ENCODE measurements around the gene ARCN1. TPM values are rescaled to one million over a fixed set of nuclear protein-coding genes. Genes with fewer than 3 reads are reported as not detected.
A peak's percentile ranks its signal among the peaks of the same experiment; 100 is the strongest.

ARCN1 gene
- total RNA-seq, 5 donors from 2014 or later (not counting 1 experiment from before 2014, with no cell fraction given) = 80.6 to 117 (median 111) TPM

GRCh38 chr11:118618115-118618990 lies 46.1 kb downstream of the ARCN1 start:
- CTCF ChIA-PET = no interaction called here
- peaks cover 5 to 13% (median 5%) of the 10 kb centered on the region in 3 donors for H3K4me1 Mint-ChIP-seq
- H3K36me3 Mint-ChIP-seq = peaks cover 5% of the 10 kb centered on the region
- H3K4me3 Mint-ChIP-seq = no peak overlapping the region
- Histone ChIP-seq H3K27me3 (replicated peaks in 1 of 2; ENCODE audit: control insufficient read depth in 2 of 2, extremely low read depth in 1 of 2, insufficient read depth in 2 of 2, low read length in 1 of 2) (peaks cover 0 to 46% of the 10 kb centered on the region in 2 experiments), H3K4me1 (ENCODE audit: control insufficient read depth in 1 of 2, extremely low read depth in 1 of 2, insufficient read depth in 2 of 2, low read length in 2 of 2) (peaks cover 0 to 15% of the 10 kb centered on the region in 2 experiments), H3K27ac (ENCODE audit: low read length) (no peak overlapping the region), H3K9me3 (no peaks in the 10 kb centered on the region), H3K36me3 (ENCODE audit: control insufficient read depth in 2 of 2, extremely low read depth in 1 of 2, insufficient read depth in 1 of 2, low read length in 1 of 2) (no peaks in the 10 kb centered on the region), H3K4me3 (ENCODE audit: control insufficient read depth in 1 of 2, extremely low read depth in 1 of 2, low read length in 1 of 2) (no peak overlapping the region)
- DNase-seq (no peak), ATAC-seq (replicated peaks in 1 of 4) (no peak)
- no peaks in the 10 kb centered on the region for H3K9me3 Mint-ChIP-seq
- POLR2A ChIA-PET = no interaction called here
- no peak overlapping the region for H3K27ac Mint-ChIP-seq
- WGBS (ENCODE audit: insufficient coverage) = 98% methylated on average over 6 of the region's 11 CpGs
- H3K27me3 Mint-ChIP-seq = peaks cover 12 to 28% of the 10 kb centered on the region in 2 donors

DNA sequence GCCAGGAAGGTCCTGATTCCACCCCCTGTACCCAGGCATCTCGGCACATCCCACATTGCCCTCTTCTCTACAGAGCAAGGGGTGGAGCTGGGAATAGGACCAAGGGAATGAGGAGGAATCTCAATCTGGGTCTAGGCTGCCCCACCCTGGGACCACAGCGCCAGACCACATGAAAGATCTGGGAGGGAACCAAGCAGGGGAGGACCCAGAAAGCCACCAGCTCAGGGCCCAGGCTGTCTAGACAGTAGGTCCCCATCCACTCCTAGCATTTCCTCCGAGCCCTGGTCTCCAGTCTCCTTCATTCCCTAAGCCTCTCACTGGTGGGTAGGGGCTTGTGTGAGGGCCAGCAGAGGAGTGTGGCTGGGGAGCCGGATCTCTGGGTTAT lies 46.8 kb downstream of the ARCN1 start:
- H3K9me3 ChIP-seq = no peaks in the 10 kb centered on the region
- H3K4me3 ChIP-seq (ENCODE audit: control insufficient read depth in 1 of 2, extremely low read depth in 1 of 2, low read length in 1 of 2) = no peak overlapping the region
- H3K36me3 ChIP-seq (ENCODE audit: control insufficient read depth in 2 of 2, extremely low read depth in 1 of 2, insufficient read depth in 1 of 2, low read length in 1 of 2) = no peaks in the 10 kb centered on the region
- Mint-ChIP-seq H3K4me1 (peaks cover 5 to 13% (median 5%) of the 10 kb centered on the region in 3 donors), H3K9me3 (no peaks in the 10 kb centered on the region), H3K36me3 (peaks cover 5% of the 10 kb centered on the region), H3K4me3 (no peak overlapping the region), H3K27me3 (peaks cover 12 to 23% of the 10 kb centered on the region in 2 donors), H3K27ac (no peak overlapping the region)
- no peak overlapping the region for H3K27ac ChIP-seq (ENCODE audit: low read length)
- H3K4me1 ChIP-seq (ENCODE audit: control insufficient read depth in 1 of 2, extremely low read depth in 1 of 2, insufficient read depth in 2 of 2, low read length in 2 of 2) = peaks cover 0 to 15% of the 10 kb centered on the region in 2 experiments
- ChIA-PET POLR2A (no interaction called here), CTCF (no interaction called here)
- H3K27me3 ChIP-seq (replicated peaks in 1 of 2; ENCODE audit: control insufficient read depth in 2 of 2, extremely low read depth in 1 of 2, insufficient read depth in 2 of 2, low read length in 1 of 2) = peaks cover 0 to 41% of the 10 kb centered on the region in 2 experiments
- ATAC-seq (replicated peaks in 1 of 4) (no peak), DNase-seq (no peak)
- 80% methylated on average over 1 of the region's 4 CpGs for WGBS (ENCODE audit: insufficient coverage)

GRCh38 chr11:118619444-118620197 lies 47.4 kb downstream of the ARCN1 start:
- H3K4me1 Mint-ChIP-seq = peaks cover 5 to 13% (median 5%) of the 10 kb centered on the region in 3 donors
- Histone ChIP-seq H3K36me3 (ENCODE audit: control insufficient read depth in 2 of 2, extremely low read depth in 1 of 2, insufficient read depth in 1 of 2, low read length in 1 of 2) (no peaks in the 10 kb centered on the region), H3K9me3 (no peaks in the 10 kb centered on the region), H3K4me3 (ENCODE audit: control insufficient read depth in 1 of 2, extremely low read depth in 1 of 2, low read length in 1 of 2) (no peak overlapping the region), H3K27ac (ENCODE audit: low read length) (no peak overlapping the region), H3K4me1 (ENCODE audit: control insufficient read depth in 1 of 2, extremely low read depth in 1 of 2, insufficient read depth in 2 of 2, low read length in 2 of 2) (peaks cover 0 to 15% of the 10 kb centered on the region in 2 experiments), H3K27me3 (replicated peaks in 1 of 2; ENCODE audit: control insufficient read depth in 2 of 2, extremely low read depth in 1 of 2, insufficient read depth in 2 of 2, low read length in 1 of 2) (peaks cover 0 to 38% of the 10 kb centered on the region in 2 experiments)
- ChIA-PET CTCF (no interaction called here), POLR2A (no interaction called here)
- no peaks in the 10 kb centered on the region for H3K9me3 Mint-ChIP-seq
- H3K27ac Mint-ChIP-seq = no peak overlapping the region
- H3K36me3 Mint-ChIP-seq = peaks cover 5% of the 10 kb centered on the region
- H3K4me3 Mint-ChIP-seq = peak overlapping the region in 1 of 3 donors; percentile 77
- whole genome bisulfite sequencing (ENCODE audit: insufficient coverage) = 100% methylated on average over 2 of the region's 6 CpGs
- ATAC-seq (replicated peaks in 1 of 4) = no peak
- no peak for DNase-seq
- peaks cover 12 to 23% of the 10 kb centered on the region in 2 donors for H3K27me3 Mint-ChIP-seq

- ChIA-PET CTCF (interaction anchor here in 1 of 2 donors (0.6 kb wide), 1 partner anchor 471 kb away, joined by 4 read pairs; no protein-coding TSS in a partner anchor), POLR2A (no interaction called here)
- Mint-ChIP-seq H3K27me3 (peaks cover 12 to 23% of the 10 kb centered on the region in 2 donors), H3K9me3 (no peaks in the 10 kb centered on the region), H3K4me1 (peaks cover 5 to 13% (median 5%) of the 10 kb centered on the region in 3 donors), H3K4me3 (peak overlapping the region in 2 of 3 donors; percentile 59 to 77), H3K27ac (no peak overlapping the region), H3K36me3 (peaks cover 5% of the 10 kb centered on the region)
- Histone ChIP-seq H3K4me1 (ENCODE audit: control insufficient read depth in 1 of 2, extremely low read depth in 1 of 2, insufficient read depth in 2 of 2, low read length in 2 of 2) (peaks cover 0 to 15% of the 10 kb centered on the region in 2 experiments), H3K27ac (ENCODE audit: low read length) (no peak overlapping the region), H3K9me3 (no peaks in the 10 kb centered on the region), H3K27me3 (replicated peaks in 1 of 2; ENCODE audit: control insufficient read depth in 2 of 2, extremely low read depth in 1 of 2, insufficient read depth in 2 of 2, low read length in 1 of 2) (peaks cover 0 to 36% of the 10 kb centered on the region in 2 experiments), H3K4me3 (ENCODE audit: control insufficient read depth in 1 of 2, extremely low read depth in 1 of 2, low read length in 1 of 2) (peak overlapping the region in 1 of 2 donors; percentile 58), H3K36me3 (ENCODE audit: control insufficient read depth in 2 of 2, extremely low read depth in 1 of 2, insufficient read depth in 1 of 2, low read length in 1 of 2) (no peaks in the 10 kb centered on the region)
- ATAC-seq (replicated peaks in 1 of 4) (no peak), DNase-seq (no peak)
- WGBS (ENCODE audit: insufficient coverage) = 67% methylated on average over 4 of the region's 7 CpGs
These were observed 48.4 kb downstream of the ARCN1 start for GRCh38 chr11:118620529-118621070.

GRCh38 chr11:118621071-118621783 lies 49.0 kb downstream of the ARCN1 start:
- WGBS (ENCODE audit: insufficient coverage) = 5% methylated on average over 33 of the region's 38 CpGs
- peak overlapping the region; percentile 36 to 77 (median 59) for H3K4me3 Mint-ChIP-seq
- H3K9me3 Mint-ChIP-seq = no peaks in the 10 kb centered on the region
- peaks cover 5 to 13% (median 5%) of the 10 kb centered on the region in 3 donors for H3K4me1 Mint-ChIP-seq
- DNase-seq (peak in 10 of 35 experiments; percentile 7 to 31 (median 17)), ATAC-seq (replicated peaks in 1 of 4) (peak; percentile 52 to 80 (median 62))
- H3K36me3 ChIP-seq (ENCODE audit: control insufficient read depth in 2 of 2, extremely low read depth in 1 of 2, insufficient read depth in 1 of 2, low read length in 1 of 2) = no peaks in the 10 kb centered on the region
- peaks cover 0 to 15% of the 10 kb centered on the region in 2 experiments for H3K4me1 ChIP-seq (ENCODE audit: control insufficient read depth in 1 of 2, extremely low read depth in 1 of 2, insufficient read depth in 2 of 2, low read length in 2 of 2)
- no peak overlapping the region for H3K27ac ChIP-seq (ENCODE audit: low read length)
- H3K4me3 ChIP-seq (ENCODE audit: control insufficient read depth in 1 of 2, extremely low read depth in 1 of 2, low read length in 1 of 2) = peak overlapping the region in 1 of 2 donors; percentile 58
- peaks cover 0 to 36% of the 10 kb centered on the region in 2 experiments for H3K27me3 ChIP-seq (replicated peaks in 1 of 2; ENCODE audit: control insufficient read depth in 2 of 2, extremely low read depth in 1 of 2, insufficient read depth in 2 of 2, low read length in 1 of 2)
- peaks cover 5% of the 10 kb centered on the region for H3K36me3 Mint-ChIP-seq
- POLR2A ChIA-PET = no interaction called here
- CTCF ChIA-PET = interaction anchor here in 1 of 2 donors (0.6 kb wide), 1 partner anchor 35 kb away, joined by 9 read pairs; no protein-coding TSS in a partner anchor
- H3K27me3 Mint-ChIP-seq = peaks cover 12 to 23% of the 10 kb centered on the region in 2 donors
- no peak overlapping the region for H3K27ac Mint-ChIP-seq
- H3K9me3 ChIP-seq = no peaks in the 10 kb centered on the region
